Smooth muscle cell (in vitro differentiated cells): ENCODE results near the gene RUSF1. TPM values are rescaled to one million over a fixed set of nuclear protein-coding genes. Genes with fewer than 3 reads are reported as not detected.
A peak's percentile ranks its signal among the peaks of the same experiment; 100 is the strongest.
"Not testable (repeated sequence)": the region's sequence is repeated elsewhere in the genome, so short reads cannot be mapped to it uniquely, and the experiment has no call there.

ENCODE experiments used
- DNase-seq: peaks from one replicate; lab custom pipeline; 2025; ENCODE audit not compliant: unreplicated experiment; lab: John Stamatoyannopoulos, UW
- H2AFZ ChIP-seq: fragments of 200-600 bp; sonication (generic); 2 replicates; pipeline ENCODE4 v1.6.0; 2016; ENCODE audit warnings: antibody characterized with exemption, low read depth, mild to moderate bottlenecking
- H3F3A ChIP-seq: fragments of 200-600 bp; sonication (generic); 2 replicates; pipeline ENCODE4 v1.6.0; 2017; ENCODE audit warnings: antibody characterized with exemption, low read depth
- H3K27ac ChIP-seq: fragments of 200-600 bp; sonication (generic); 2 replicates; pipeline ENCODE4 v1.5.1; 2016; ENCODE audit warnings: low read depth, mild to moderate bottlenecking
- H3K27me3 ChIP-seq: fragments of 200-600 bp; sonication (generic); 2 replicates; pipeline ENCODE4 v1.6.1; 2016; ENCODE audit warnings: low read depth, mild to moderate bottlenecking
- H3K36me3 ChIP-seq: fragments of 200-600 bp; sonication (generic); 2 replicates; pipeline ENCODE4 v1.5.1; 2016; ENCODE audit warnings: low read depth
- H3K4me1 ChIP-seq: fragments of 200-600 bp; sonication (generic); 2 replicates; pipeline ENCODE4 v1.5.1; 2016; ENCODE audit warnings: low read depth
- H3K4me2 ChIP-seq: fragments of 200-600 bp; sonication (generic); 2 replicates; pipeline ENCODE4 v1.6.0; 2016; ENCODE audit warnings: mild to moderate bottlenecking
- H3K4me3 ChIP-seq: fragments of 200-600 bp; sonication (generic); 2 replicates; pipeline ENCODE4 v1.5.1; 2016; ENCODE audit warnings: mild to moderate bottlenecking
- H3K79me2 ChIP-seq: fragments of 200-600 bp; sonication (generic); 2 replicates; pipeline ENCODE4 v1.6.0; 2016; ENCODE audit warnings: low read depth, mild to moderate bottlenecking
- H3K9ac ChIP-seq: fragments of 200-600 bp; sonication (generic); 2 replicates; pipeline ENCODE4 v1.6.0; 2016; ENCODE audit warnings: low read depth
- H3K9me3 ChIP-seq: fragments of 200-600 bp; sonication (generic); replicated peaks from 2 replicates; pipeline ENCODE4 v1.5.1; 2016; ENCODE audit warnings: low read depth
- H4K20me1 ChIP-seq: fragments of 200-600 bp; sonication (generic); 2 replicates; pipeline ENCODE4 v1.6.0; 2016; ENCODE audit warnings: low read depth
- WGBS: methylation state at CpG from one replicate; pipeline ENCODE4 v1.1.7; 2016; ENCODE audit warnings: low lambda C conversion rate; 5-methylcytosine and 5-hydroxymethylcytosine counted together
- polyA plus RNA-seq: library from polyadenylated mRNA; unstranded; fragments of >200 nt; fragmentation: Nextera tagmentation; extraction: Ambion mirVana; gene quantifications from 2 replicates; pipeline ENCODE4 v1.2.1, GENCODE V29; 2016
- total RNA-seq: library from RNA; depleted of rRNA; stranded (reverse); fragments of >200 nt; gene quantifications from 2 replicates; pipeline ENCODE4 v1.2.3, GENCODE V29; 2014
- TF ChIP-seq, protein P1 (sequence below): fragments of 200-600 bp; sonication (generic); IDR thresholded peaks from 2 replicates; pipeline ENCODE4 v1.5.1; 2017; ENCODE audit warnings: borderline replicate concordance, mild to moderate bottlenecking, antibody characterized with exemption; ENCODE audit not compliant: insufficient read depth, poor library complexity, severe bottlenecking

Gene RUSF1
- total and polyA plus RNA-seq, 2 experiments from 2014 or later, result 55.9 to 72.1 TPM

DNA sequence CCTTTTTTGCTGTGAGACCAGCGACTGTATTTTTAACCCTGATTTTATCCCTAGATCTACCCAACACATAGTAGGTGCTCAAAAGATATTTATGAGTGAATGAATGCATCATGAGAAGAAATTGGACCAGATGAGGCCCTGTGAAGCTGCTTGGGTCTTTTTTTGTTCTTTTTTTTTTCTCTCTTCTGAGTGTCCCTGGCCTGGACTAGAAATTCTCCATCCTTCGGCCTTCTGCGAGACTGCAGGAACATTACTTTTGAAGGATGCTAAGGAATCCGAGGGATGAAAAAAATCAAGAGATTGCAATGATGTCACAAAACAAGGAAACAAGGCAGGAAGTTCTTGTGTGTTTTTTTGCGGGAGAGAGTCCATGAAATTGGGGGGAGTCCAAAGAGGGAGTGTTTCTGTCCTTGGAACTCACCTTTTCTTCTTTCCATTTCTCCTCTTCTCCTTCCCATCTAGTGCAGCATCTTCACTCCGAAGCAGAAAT, 560 bp upstream of the RUSF1 start:
- Histone ChIP-seq H2AFZ (peak overlapping the region; percentile 91), H3K27ac (peak overlapping the region; percentile 89), H3K4me1 (peaks cover 15% of the 10 kb centered on the region), H3K4me2 (peak overlapping the region; percentile 99), H3F3A (no peaks in the 10 kb centered on the region), H3K4me3 (peak overlapping the region; percentile 99), H3K79me2 (peaks cover 26% of the 10 kb centered on the region), H4K20me1 (no peaks in the 10 kb centered on the region), H3K36me3 (no peaks in the 10 kb centered on the region), H3K9me3 (no peaks in the 10 kb centered on the region), H3K27me3 (no peaks in the 10 kb centered on the region), H3K9ac (peak overlapping the region; percentile 98)
- WGBS, result 52% methylated on average over 6 of the region's 6 CpGs
- DNase-seq, result no peak
- TF ChIP-seq, protein P1, sequence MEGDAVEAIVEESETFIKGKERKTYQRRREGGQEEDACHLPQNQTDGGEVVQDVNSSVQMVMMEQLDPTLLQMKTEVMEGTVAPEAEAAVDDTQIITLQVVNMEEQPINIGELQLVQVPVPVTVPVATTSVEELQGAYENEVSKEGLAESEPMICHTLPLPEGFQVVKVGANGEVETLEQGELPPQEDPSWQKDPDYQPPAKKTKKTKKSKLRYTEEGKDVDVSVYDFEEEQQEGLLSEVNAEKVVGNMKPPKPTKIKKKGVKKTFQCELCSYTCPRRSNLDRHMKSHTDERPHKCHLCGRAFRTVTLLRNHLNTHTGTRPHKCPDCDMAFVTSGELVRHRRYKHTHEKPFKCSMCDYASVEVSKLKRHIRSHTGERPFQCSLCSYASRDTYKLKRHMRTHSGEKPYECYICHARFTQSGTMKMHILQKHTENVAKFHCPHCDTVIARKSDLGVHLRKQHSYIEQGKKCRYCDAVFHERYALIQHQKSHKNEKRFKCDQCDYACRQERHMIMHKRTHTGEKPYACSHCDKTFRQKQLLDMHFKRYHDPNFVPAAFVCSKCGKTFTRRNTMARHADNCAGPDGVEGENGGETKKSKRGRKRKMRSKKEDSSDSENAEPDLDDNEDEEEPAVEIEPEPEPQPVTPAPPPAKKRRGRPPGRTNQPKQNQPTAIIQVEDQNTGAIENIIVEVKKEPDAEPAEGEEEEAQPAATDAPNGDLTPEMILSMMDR, result no peak

DNA sequence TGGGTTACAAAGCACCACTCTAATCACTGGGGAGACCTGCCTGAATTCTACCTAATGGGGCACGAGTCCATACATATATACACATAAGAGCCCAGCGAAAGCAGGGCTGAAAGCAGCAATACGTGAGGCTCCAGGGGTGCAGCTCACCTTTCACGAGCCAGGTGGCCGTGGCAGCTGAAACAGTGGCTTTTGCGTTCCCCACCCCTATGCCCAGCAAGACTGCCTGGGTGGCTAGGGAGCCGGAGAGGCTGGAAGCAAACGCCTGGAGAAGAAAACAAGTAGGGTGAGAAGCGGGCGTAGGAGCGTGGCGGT, 618 bp downstream of the RUSF1 start:
- Histone ChIP-seq H3K4me3 (peak overlapping the region; percentile 99), H3F3A (no peaks in the 10 kb centered on the region), H3K36me3 (no peaks in the 10 kb centered on the region), H3K4me2 (peak overlapping the region; percentile 99), H2AFZ (peak overlapping the region; percentile 91), H3K79me2 (peaks cover 26% of the 10 kb centered on the region), H3K4me1 (peaks cover 15% of the 10 kb centered on the region), H3K9ac (peak overlapping the region; percentile 98), H3K9me3 (no peaks in the 10 kb centered on the region), H3K27me3 (no peaks in the 10 kb centered on the region), H4K20me1 (no peaks in the 10 kb centered on the region), H3K27ac (peak overlapping the region; percentile 89)
- no peak for DNase-seq
- 1% methylated on average over 12 of the region's 12 CpGs for WGBS
- TF ChIP-seq, protein P1, result no peak

DNA sequence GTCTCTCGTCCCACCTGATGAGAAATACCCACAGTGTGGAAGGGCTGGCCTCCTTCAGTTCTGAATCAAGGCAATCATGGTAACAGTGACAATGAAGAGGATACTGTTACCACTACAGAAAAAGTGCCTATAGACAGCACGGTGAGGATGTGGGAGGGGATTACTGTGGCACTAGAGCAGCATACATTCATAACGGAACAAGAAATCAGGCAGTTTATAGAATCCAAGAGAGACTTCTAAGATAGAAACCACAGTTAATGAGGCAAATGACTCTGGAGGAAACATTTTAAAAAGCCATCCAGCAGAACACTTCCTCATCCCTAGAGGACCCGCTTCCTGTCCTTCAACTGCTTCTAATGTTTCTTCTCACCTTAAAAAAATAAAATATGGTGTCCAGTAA, 2.7 kb downstream of the RUSF1 start:
- Histone ChIP-seq H3K36me3 (no peaks in the 10 kb centered on the region), H3K4me3 (no peak overlapping the region), H3F3A (no peaks in the 10 kb centered on the region), H2AFZ (no peak overlapping the region), H4K20me1 (peaks cover 18% of the 10 kb centered on the region), H3K79me2 (peaks cover 26% of the 10 kb centered on the region), H3K27ac (no peak overlapping the region), H3K4me1 (peaks cover 15% of the 10 kb centered on the region), H3K27me3 (no peaks in the 10 kb centered on the region), H3K9me3 (no peaks in the 10 kb centered on the region), H3K4me2 (no peak overlapping the region), H3K9ac (no peak overlapping the region)
- 88% methylated on average over 4 of the region's 4 CpGs for WGBS
- TF ChIP-seq, protein P1, result no peak
- DNase-seq, result no peak

DNA sequence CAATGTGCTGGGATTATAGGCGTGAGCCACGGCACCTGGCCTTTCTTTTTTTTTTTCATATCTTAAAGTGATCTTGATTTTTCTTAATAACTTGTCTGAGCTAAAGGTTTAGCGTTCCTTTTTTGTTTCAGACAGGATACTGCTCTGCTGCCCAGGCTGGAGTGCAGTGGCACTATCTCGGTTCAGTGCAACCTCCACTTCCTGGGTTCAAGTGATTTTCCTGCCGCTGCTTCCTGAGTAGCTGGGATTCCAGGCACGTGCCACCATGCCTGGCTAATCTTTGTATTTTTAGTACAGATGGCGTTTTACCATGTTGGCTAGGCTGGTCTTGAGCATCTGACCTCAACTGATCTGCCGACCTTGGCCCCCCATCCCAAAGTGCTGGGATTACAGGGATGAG, 4.0 kb downstream of the RUSF1 start:
- peaks cover 25% of the 10 kb centered on the region for H4K20me1 ChIP-seq
- 98% methylated on average over 8 of the region's 8 CpGs for WGBS
- no peak overlapping the region for H3K27ac ChIP-seq
- no peaks in the 10 kb centered on the region for H3F3A ChIP-seq
- H3K4me2 ChIP-seq, result no peak overlapping the region
- TF ChIP-seq, protein P1, result no peak
- no peak overlapping the region for H3K9ac ChIP-seq
- peaks cover 12% of the 10 kb centered on the region for H3K4me1 ChIP-seq
- H3K4me3 ChIP-seq, result no peak overlapping the region
- no peaks in the 10 kb centered on the region for H3K9me3 ChIP-seq
- DNase-seq, result no peak
- H3K79me2 ChIP-seq, result peaks cover 25% of the 10 kb centered on the region
- no peaks in the 10 kb centered on the region for H3K36me3 ChIP-seq
- no peak overlapping the region for H2AFZ ChIP-seq
- no peaks in the 10 kb centered on the region for H3K27me3 ChIP-seq

DNA sequence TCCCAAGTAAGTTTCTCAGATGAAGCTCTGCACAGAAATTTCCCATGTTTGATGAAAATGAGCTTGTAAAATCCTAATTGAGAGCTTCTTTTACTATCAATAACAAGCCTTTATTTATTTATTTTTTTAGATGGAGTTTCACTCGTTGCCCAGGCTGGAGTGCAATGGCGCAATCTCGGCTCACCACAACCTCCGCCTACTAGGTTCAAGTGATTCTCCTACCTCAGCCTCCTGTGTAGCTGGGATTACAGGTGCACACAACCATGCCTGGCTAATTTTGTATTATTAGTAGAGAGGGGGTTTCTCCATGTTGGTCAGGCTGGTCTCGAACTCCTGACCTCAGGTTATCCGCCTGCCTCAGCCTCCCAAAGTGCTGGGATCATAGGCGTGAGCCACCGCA, 4.6 kb downstream of the RUSF1 start:
- not testable (repeated sequence) for H3K4me1 ChIP-seq, H3K4me3 ChIP-seq, DNase-seq, H3K27me3 ChIP-seq, H3K36me3 ChIP-seq, H2AFZ ChIP-seq, H3K27ac ChIP-seq, H3K4me2 ChIP-seq, H3K9me3 ChIP-seq, H3F3A ChIP-seq, H3K9ac ChIP-seq
- peaks cover 25% of the 10 kb centered on the region for H4K20me1 ChIP-seq
- 96% methylated on average over 8 of the region's 8 CpGs for WGBS
- peaks cover 19% of the 10 kb centered on the region for H3K79me2 ChIP-seq
